ENCODE data around the gene INPP5A. TPM values are rescaled to one million over a fixed set of nuclear protein-coding genes. Genes with fewer than 3 reads are reported as not detected.

The INPP5A gene
- total and polyA plus RNA-seq, 5 donors from 2014 or later, result 0.66 to 21.3 (median 1.0) TPM

GRCh38 chr10:132812520-132812919, 274.9 kb downstream of the INPP5A start:
- Mint-ChIP-seq H3K9me3 (no peaks in the 10 kb centered on the region), H3K27me3 (no peaks in the 10 kb centered on the region), H3K4me3 (no peak overlapping the region), H3K4me1 (no peaks in the 10 kb centered on the region), H3K27ac (no peak overlapping the region), H3K36me3 (no peaks in the 10 kb centered on the region)
- Histone ChIP-seq H3K4me1 (ENCODE audit: control insufficient read depth, insufficient read depth, low read length, poor library complexity, severe bottlenecking) (no peaks in the 10 kb centered on the region), H3K4me3 (ENCODE audit: low read depth, low read length) (no peak overlapping the region), H3K9me3 (ENCODE audit: control insufficient read depth in 2 of 2, low read length in 2 of 2) (no peaks in the 10 kb centered on the region), H3K27ac (ENCODE audit: insufficient read depth, low read length, poor library complexity, severe bottlenecking) (no peak overlapping the region), H3K36me3 (ENCODE audit: control insufficient read depth, insufficient read depth, low read length) (no peaks in the 10 kb centered on the region), H3K27me3 (ENCODE audit: control insufficient read depth, insufficient read depth, low read length) (no peaks in the 10 kb centered on the region)
- DNase-seq (no peak), ATAC-seq (ENCODE audit: low read depth in 2 of 2) (no peak)

DNA sequence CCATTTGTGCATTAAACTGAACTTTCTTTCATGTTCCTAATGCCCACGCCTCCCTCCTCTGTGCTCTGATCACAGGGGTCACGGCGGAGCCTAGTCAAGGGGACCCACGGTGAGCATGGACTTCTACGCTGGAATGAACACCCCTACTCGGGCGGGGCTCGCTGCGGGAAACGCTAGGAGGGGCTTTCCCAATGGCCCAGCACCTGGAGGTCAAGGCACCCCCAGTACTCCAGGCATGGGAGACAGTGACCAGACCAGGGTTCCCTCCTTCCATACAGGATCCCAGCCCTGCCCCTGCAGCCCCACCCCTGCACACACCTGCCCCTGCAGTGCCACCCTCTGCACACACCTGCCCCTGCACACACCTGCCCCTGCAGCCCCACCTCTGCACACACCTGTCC, 275.4 kb downstream of the INPP5A start:
- no peak for DNase-seq

DNA sequence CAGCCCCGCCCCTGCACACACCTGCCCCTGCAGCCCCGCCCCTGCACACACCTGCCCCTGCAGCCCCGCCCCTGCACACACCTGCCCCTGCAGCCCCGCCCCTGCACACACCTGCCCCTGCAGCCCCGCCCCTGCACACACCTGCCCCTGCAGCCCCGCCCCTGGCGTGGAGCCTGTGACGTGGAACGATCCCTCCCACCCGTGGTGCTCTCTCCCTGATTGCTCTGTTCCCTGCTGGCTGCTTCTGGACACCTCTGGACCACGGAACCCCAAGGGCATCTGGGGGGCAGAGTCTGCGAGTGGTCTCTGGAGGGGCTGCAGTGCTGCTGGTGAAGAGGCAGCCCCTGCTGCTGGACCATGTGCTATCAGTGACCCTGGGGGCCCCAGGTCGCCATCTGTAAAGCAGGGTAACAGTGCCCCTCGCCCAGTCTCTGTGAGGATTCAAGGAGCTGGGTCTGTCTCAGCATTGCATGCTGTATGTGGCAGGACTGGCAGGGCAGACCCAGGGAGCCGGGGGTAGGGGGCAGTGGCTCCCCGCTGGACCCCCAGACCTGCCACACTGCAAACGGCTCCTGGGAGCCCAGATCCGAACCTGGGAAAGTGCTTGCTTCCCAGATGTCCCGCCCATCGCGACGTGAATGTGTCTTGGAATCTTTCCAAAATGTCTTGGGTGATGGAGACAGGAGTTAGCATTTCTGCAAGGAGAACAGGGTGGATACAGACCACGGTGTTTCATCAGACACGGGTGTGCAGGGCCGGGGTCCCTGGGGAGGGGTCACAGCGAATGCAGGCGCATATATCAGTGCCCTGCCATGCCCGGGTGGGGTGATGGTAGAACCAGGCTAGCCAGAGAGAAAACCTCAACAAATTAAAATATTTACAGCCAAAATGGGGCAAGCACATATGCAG, 276.2 kb downstream of the INPP5A start:
- H3K27ac ChIP-seq (ENCODE audit: insufficient read depth, low read length, poor library complexity, severe bottlenecking), result no peak overlapping the region
- DNase-seq, result no peak
- H3K27me3 ChIP-seq (ENCODE audit: control insufficient read depth, insufficient read depth, low read length), result no peaks in the 10 kb centered on the region
- no peak for ATAC-seq (ENCODE audit: low read depth in 2 of 2)
- H3K4me3 Mint-ChIP-seq, result no peak overlapping the region
- H3K27me3 Mint-ChIP-seq, result no peaks in the 10 kb centered on the region
- no peaks in the 10 kb centered on the region for H3K36me3 ChIP-seq (ENCODE audit: control insufficient read depth, insufficient read depth, low read length)
- no peak overlapping the region for H3K4me3 ChIP-seq (ENCODE audit: low read depth, low read length)
- no peaks in the 10 kb centered on the region for H3K36me3 Mint-ChIP-seq
- H3K27ac Mint-ChIP-seq, result no peak overlapping the region
- peaks cover 0 to 1% (median 0%) of the 10 kb centered on the region in 7 donors for H3K9me3 Mint-ChIP-seq
- no peaks in the 10 kb centered on the region for H3K9me3 ChIP-seq (ENCODE audit: control insufficient read depth in 2 of 2, low read length in 2 of 2)
- H3K4me1 Mint-ChIP-seq, result no peaks in the 10 kb centered on the region
- H3K4me1 ChIP-seq (ENCODE audit: control insufficient read depth, insufficient read depth, low read length, poor library complexity, severe bottlenecking), result no peaks in the 10 kb centered on the region

More for the DNA sequence above, 275.4 kb downstream of the INPP5A start:
- Mint-ChIP-seq H3K36me3 (no peaks in the 10 kb centered on the region), H3K4me1 (no peaks in the 10 kb centered on the region), H3K27ac (no peak overlapping the region), H3K27me3 (no peaks in the 10 kb centered on the region), H3K9me3 (no peaks in the 10 kb centered on the region), H3K4me3 (no peak overlapping the region)
- Histone ChIP-seq H3K9me3 (ENCODE audit: control insufficient read depth in 2 of 2, low read length in 2 of 2) (no peaks in the 10 kb centered on the region), H3K4me1 (ENCODE audit: control insufficient read depth, insufficient read depth, low read length, poor library complexity, severe bottlenecking) (no peaks in the 10 kb centered on the region), H3K27ac (ENCODE audit: insufficient read depth, low read length, poor library complexity, severe bottlenecking) (no peak overlapping the region), H3K4me3 (ENCODE audit: low read depth, low read length) (no peak overlapping the region), H3K27me3 (ENCODE audit: control insufficient read depth, insufficient read depth, low read length) (no peaks in the 10 kb centered on the region), H3K36me3 (ENCODE audit: control insufficient read depth, insufficient read depth, low read length) (no peaks in the 10 kb centered on the region)
- no peak for ATAC-seq (ENCODE audit: low read depth in 2 of 2)

DNA sequence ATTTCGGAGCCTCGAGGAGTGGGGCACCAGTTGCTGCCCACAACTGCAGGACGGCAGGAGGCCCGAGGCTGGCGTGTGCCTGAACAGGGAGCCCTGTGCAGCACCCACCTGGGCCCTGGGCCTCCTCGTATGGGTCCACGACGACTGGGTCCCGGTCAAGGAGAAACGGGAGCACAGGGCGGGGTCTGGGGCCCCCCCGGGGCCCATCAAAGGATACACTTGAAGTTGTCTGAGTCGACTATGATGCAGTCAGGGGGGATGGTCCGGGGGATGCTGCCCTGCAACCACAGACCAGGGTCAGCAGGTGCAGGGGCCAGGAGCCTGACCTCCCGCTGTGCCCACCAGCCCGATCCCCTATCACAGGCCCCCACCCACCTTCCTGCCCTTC, 276.9 kb downstream of the INPP5A start:
- H3K27ac Mint-ChIP-seq, result no peak overlapping the region
- H3K27me3 ChIP-seq (ENCODE audit: control insufficient read depth, insufficient read depth, low read length), result no peaks in the 10 kb centered on the region
- no peaks in the 10 kb centered on the region for H3K36me3 Mint-ChIP-seq
- no peak overlapping the region for H3K4me3 Mint-ChIP-seq
- H3K4me1 Mint-ChIP-seq, result no peaks in the 10 kb centered on the region
- ATAC-seq (ENCODE audit: low read depth in 2 of 2) (no peak), DNase-seq (no peak)
- no peaks in the 10 kb centered on the region for H3K9me3 ChIP-seq (ENCODE audit: control insufficient read depth in 2 of 2, low read length in 2 of 2)
- H3K36me3 ChIP-seq (ENCODE audit: control insufficient read depth, insufficient read depth, low read length), result no peaks in the 10 kb centered on the region
- H3K27me3 Mint-ChIP-seq, result no peaks in the 10 kb centered on the region
- no peak overlapping the region for H3K27ac ChIP-seq (ENCODE audit: insufficient read depth, low read length, poor library complexity, severe bottlenecking)
- H3K4me1 ChIP-seq (ENCODE audit: control insufficient read depth, insufficient read depth, low read length, poor library complexity, severe bottlenecking), result no peaks in the 10 kb centered on the region
- peaks cover 0 to 3% (median 0%) of the 10 kb centered on the region in 7 donors for H3K9me3 Mint-ChIP-seq
- H3K4me3 ChIP-seq (ENCODE audit: low read depth, low read length), result no peak overlapping the region

DNA sequence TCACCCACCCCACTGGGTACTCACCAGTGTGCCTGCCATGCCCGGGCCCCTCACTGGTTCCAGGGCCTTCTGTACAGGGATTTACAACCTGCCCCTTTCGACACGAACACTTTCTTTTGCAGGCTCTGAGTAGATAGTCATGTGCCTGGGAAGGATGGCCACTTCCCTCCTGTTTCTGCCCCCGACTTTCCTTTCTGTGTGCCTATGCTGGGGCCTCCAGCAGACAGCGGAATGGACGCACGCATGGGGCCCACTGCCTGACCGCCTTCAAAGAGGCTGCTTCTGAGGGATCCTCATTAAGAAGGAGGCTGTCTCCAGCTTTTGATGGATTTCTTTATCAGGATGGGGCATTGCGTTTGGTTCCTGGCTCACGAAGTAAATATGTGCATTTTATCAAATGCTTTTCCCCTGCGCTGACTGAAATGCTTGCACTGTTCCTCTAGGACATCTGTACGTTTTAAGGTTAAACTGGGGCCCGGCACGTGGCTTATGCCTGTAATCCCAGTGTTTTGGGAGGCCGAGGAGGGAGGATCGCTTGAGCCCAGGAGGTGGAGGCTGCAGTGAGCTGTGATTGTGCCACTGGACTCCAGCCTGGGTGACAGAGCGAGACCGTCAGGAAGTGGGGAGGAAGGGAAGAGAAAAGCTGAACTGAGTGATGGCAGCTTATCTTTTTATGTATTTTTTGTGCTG, 277.7 kb downstream of the INPP5A start:
- Histone ChIP-seq H3K36me3 (ENCODE audit: control insufficient read depth, insufficient read depth, low read length) (no peaks in the 10 kb centered on the region), H3K4me1 (ENCODE audit: control insufficient read depth, insufficient read depth, low read length, poor library complexity, severe bottlenecking) (no peaks in the 10 kb centered on the region), H3K27me3 (ENCODE audit: control insufficient read depth, insufficient read depth, low read length) (no peaks in the 10 kb centered on the region), H3K9me3 (ENCODE audit: control insufficient read depth in 2 of 2, low read length in 2 of 2) (no peaks in the 10 kb centered on the region), H3K4me3 (ENCODE audit: low read depth, low read length) (no peak overlapping the region), H3K27ac (ENCODE audit: insufficient read depth, low read length, poor library complexity, severe bottlenecking) (no peak overlapping the region)
- Mint-ChIP-seq H3K36me3 (no peaks in the 10 kb centered on the region), H3K27me3 (no peaks in the 10 kb centered on the region), H3K9me3 (peaks cover 0 to 6% (median 0%) of the 10 kb centered on the region in 7 donors), H3K4me1 (no peaks in the 10 kb centered on the region), H3K4me3 (no peak overlapping the region), H3K27ac (no peak overlapping the region)
- no peak for DNase-seq
- no peak for ATAC-seq (ENCODE audit: low read depth in 2 of 2)

DNA sequence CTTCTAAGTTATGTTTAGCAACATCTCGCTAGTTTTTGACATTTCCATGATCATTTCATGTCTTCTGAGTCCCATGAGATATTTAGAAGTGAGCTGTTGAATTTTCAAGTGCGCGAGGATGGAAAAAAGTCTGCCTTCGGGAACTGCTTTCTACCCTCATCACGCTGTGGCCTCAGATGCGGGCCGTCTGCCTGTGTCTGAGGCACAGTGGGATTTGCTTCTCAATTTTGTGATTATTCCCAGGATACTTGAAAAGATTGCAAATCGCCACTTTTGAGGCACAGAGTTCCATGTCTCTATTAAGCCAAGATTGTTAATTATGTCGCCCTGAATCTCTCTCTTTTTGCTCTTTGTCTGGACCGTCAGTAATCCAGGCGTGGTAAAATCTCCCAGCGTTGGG, 279.1 kb downstream of the INPP5A start:
- no peaks in the 10 kb centered on the region for H3K36me3 Mint-ChIP-seq
- no peaks in the 10 kb centered on the region for H3K27me3 ChIP-seq (ENCODE audit: control insufficient read depth, insufficient read depth, low read length)
- ATAC-seq (ENCODE audit: low read depth in 2 of 2) (no peak), DNase-seq (no peak)
- no peak overlapping the region for H3K27ac ChIP-seq (ENCODE audit: insufficient read depth, low read length, poor library complexity, severe bottlenecking)
- no peaks in the 10 kb centered on the region for H3K36me3 ChIP-seq (ENCODE audit: control insufficient read depth, insufficient read depth, low read length)
- H3K4me1 ChIP-seq (ENCODE audit: control insufficient read depth, insufficient read depth, low read length, poor library complexity, severe bottlenecking), result no peaks in the 10 kb centered on the region
- no peaks in the 10 kb centered on the region for H3K4me1 Mint-ChIP-seq
- H3K27ac Mint-ChIP-seq, result no peak overlapping the region
- H3K4me3 Mint-ChIP-seq, result no peak overlapping the region
- no peak overlapping the region for H3K4me3 ChIP-seq (ENCODE audit: low read depth, low read length)
- H3K9me3 Mint-ChIP-seq, result peaks cover 0 to 6% (median 0%) of the 10 kb centered on the region in 7 donors
- no peaks in the 10 kb centered on the region for H3K27me3 Mint-ChIP-seq
- H3K9me3 ChIP-seq (ENCODE audit: control insufficient read depth in 2 of 2, low read length in 2 of 2), result no peaks in the 10 kb centered on the region

DNA sequence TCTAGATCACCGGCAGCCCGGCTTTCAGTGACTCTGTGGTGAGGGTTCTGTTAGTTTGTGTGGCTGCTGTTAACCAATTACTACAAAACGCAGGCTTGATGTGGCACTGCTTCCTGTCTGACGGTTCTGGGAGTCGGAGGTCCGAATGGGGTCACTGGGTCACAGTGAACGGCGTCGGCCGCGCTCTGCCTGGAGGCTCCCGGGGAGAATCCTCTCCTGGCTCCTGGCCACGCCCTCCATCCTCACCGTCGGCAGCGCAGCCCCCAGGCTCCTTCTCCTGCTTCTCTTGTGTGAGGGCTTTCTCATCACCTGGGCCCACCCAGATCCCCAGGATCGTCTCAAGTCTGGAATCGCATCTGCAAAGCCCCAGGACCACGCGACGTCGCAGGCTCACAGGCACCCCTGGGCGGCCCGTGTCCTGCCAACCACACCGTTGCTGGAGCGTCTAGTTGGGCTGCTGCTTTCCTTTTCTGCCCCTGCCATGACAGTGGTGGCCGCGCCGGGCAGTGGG, 280.2 kb downstream of the INPP5A start:
- no peaks in the 10 kb centered on the region for H3K27me3 ChIP-seq (ENCODE audit: control insufficient read depth, insufficient read depth, low read length)
- Mint-ChIP-seq H3K36me3 (no peaks in the 10 kb centered on the region), H3K4me3 (no peak overlapping the region), H3K4me1 (no peaks in the 10 kb centered on the region), H3K9me3 (peaks cover 0 to 6% (median 0%) of the 10 kb centered on the region in 7 donors), H3K27ac (no peak overlapping the region), H3K27me3 (no peaks in the 10 kb centered on the region)
- H3K27ac ChIP-seq (ENCODE audit: insufficient read depth, low read length, poor library complexity, severe bottlenecking), result no peak overlapping the region
- H3K9me3 ChIP-seq (ENCODE audit: control insufficient read depth in 2 of 2, low read length in 2 of 2), result no peaks in the 10 kb centered on the region
- H3K36me3 ChIP-seq (ENCODE audit: control insufficient read depth, insufficient read depth, low read length), result no peaks in the 10 kb centered on the region
- no peak for DNase-seq
- no peak for ATAC-seq (ENCODE audit: low read depth in 2 of 2)
- no peaks in the 10 kb centered on the region for H3K4me1 ChIP-seq (ENCODE audit: control insufficient read depth, insufficient read depth, low read length, poor library complexity, severe bottlenecking)
- no peak overlapping the region for H3K4me3 ChIP-seq (ENCODE audit: low read depth, low read length)

Data from CD4-positive, CD25-positive, alpha-beta regulatory T cell (primary cell).